Measurements from ENCODE around the gene ATOSB. TPM values are rescaled to one million over a fixed set of nuclear protein-coding genes. Genes with fewer than 3 reads are reported as not detected.

ATOSB gene
- total RNA-seq, 1 donor from 2014 or later: 12.9 TPM

DNA sequence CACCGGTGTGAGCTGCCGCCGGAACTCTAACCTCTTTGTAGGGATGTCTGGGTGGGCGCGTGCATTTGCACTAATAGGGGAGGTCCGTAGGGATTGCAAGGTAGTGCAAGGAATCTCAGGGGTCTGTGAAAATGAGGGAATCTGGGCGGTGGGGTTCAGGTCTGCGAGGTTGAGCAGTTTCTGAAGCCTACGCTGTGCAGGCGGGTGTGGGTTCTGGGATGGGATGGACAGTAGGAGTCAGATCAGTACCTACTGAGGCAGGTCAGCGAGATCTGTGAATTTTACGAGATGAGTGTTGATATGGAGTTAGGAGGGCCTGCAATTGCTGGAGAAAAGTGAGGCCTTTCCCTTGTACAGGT, 856 bp upstream of the ATOSB start:
- DNase-seq (no peak), ATAC-seq (ENCODE audit: poor library complexity) (peak; percentile 2)

DNA sequence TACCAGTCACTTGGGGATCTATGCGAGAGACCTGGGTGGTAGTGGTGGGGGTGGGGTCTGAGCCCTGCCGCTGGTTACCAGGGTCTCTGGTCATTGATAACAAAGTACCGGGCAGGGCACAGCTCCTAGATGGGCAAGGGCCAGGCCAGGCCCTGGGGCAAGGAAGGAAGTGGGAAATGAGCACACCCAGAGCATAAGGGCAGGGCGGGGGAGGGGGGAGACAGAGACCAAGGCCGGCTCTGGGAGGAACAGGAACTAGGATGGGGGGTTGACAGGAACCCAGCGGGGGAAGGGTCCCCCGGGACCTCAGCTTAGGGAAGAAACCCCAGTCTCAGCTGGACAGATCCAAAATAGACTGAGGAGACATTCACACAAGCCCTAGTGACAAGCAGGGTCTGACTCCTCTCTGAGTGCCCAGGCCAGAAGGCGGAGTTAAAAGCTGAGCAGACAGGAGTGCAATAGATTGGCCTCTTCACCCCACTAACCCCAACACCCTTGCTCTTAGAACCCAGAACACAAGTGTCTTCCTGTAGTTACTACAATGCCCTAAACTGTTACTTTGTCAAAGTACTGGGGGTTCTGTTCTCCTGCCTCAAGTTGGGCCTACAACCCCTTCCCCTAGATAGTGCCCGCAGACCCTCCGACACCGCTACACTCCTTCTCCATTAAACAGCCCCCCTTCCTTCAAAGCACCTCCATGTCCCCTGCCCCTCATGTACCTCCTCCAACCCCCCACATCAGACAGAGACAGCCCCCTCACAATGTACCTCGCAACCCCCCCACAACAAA, 628 bp downstream of the ATOSB start:
- intact Hi-C loops (cut with DNase I): loop anchor here (5.0 to 10.0 kb wide), 2 partner anchors 50 to 142 kb away; partner anchors contain the start of gene UNC13B
- ATAC-seq (ENCODE audit: poor library complexity): peak; percentile 2

More for the DNA sequence above, 856 bp upstream of the ATOSB start:
- intact Hi-C loops (cut with DNase I): loop anchor here (2.0 to 10.0 kb wide), 3 partner anchors 48 to 360 kb away; partner anchors contain the start of gene UNC13B

DNA sequence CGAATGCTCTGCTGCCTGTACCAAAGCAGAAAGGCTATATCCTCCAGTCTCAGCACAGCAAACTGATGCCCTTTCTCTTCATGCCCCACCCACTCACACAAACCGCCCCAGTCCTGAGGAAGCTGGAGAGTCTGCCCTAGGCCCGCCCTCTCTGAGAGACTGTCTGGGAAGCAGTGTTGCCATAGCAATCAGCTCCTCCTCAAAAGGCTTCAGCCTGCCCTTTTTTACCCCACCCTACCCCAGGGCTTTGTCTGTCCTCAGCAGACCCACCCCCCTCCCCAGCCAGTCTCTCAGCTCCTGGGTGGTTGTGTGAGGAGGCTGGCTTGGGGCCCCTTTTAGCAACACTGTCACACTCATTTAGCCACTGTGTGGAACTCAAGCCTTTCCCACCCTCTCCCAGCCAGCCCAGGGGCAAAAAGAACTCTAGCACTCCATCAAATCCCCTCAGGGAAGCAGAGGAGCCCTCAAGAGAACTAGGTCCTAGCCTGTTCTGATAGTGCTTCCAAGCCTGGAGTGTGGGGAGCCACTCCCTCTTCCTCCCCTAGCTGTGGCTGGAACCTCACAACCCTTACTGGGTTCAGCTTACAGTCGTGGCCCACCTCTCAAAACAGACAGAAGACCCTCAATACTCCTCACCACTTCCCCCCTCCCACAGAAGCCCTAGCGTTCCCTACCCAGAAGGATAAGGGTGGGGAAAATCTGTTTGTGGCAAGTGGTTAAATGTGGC, 1.4 kb downstream of the ATOSB start:
- ATAC-seq (ENCODE audit: poor library complexity) (peak; percentile 14), DNase-seq (peak; percentile 90)
- intact Hi-C loops (cut with DNase I): loop anchor here (10.0 kb wide), 1 partner anchor 51 kb away; the partner anchor contains the start of gene UNC13B

More for the DNA sequence above, 628 bp downstream of the ATOSB start:
- DNase-seq: peak; percentile 84

DNA sequence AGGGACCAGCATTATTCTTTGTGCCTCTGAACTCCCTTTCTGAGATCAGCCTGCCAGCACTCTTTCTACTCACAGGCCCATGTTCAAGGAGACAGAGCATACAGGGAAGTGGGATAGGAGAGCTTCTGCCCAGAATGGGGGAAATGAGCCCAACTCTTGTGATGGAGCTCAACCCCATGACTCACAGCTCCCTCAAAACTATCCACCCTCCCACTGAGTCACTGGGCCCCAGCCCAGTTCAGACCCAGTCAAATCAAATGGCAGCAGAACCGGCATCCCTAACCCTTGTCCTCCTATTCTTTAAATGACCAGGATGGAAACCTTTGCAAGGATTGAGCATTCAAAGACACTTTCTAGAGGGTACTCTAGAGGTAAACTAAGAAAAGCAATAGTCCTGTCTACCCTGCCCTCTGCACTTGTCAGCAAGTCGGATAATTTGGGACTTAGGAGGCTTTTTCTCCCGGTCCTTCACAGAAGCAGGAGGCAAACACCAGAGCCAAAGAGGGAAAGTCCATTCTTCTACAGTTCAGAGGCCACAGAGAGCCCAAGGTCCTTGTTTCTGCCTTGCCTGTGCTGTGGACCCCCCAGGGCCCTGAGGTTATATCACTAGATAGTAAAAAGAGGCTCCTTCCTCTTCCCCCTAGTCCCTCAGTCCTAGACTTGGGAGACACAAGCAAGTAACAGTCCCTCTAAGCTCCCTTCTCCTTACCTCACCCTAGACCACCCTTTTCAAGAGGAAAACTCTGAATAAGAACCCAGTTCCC, 3.2 kb downstream of the ATOSB start:
- no peak for ATAC-seq (ENCODE audit: poor library complexity)
- intact Hi-C loops (cut with DNase I): loop anchor here (10.0 kb wide), 1 partner anchor 52 kb away; the partner anchor contains the start of gene UNC13B
- DNase-seq: no peak

DNA sequence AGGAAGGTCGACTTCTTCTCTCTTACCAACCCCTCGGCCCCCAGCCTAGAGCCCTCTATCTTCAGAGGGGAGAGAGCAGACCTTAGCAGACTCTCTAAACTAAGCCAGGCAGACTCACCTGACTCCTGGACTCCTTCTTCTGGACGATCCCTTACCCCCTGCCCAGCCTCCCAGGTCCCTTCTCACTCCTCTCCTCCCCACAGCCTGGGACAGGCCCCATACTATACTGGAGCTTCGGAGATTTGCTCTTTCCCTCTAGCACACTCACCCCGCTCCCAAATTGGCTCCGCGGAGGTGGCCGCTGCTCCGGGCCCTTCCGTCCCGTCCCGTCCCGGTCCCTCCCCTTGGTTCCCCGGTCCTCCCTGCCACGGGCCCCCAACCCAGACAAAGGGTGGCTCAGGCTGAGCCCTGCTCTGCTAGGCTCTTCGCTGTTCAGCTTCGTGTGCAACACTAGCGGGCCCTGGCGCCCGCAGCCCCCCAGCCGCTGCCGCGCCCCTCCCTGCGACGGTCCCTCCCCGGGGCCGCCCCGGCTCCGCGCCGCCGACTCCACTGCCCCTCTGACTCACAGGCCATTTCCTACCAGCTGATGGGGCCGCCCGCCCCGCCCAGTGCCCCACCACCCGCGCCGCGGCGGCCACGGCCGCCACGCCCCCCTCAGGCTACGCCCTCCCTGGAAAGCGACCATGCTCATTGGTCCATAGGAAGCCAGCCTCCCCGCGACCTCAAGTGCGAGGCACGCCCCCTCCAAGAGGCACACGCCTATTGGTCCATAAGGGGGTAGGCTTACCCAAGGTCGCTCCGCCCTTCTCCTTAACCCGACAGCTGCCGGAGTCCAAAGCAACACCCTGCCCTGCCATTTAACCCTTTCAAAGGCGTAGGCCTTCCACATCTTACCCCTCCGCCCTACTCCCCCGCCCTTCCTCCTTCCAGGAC, 4.4 kb downstream of the ATOSB start:
- intact Hi-C loops (cut with DNase I): loop anchor here (10.0 kb wide), 1 partner anchor 54 kb away; the partner anchor contains the start of gene UNC13B
- peak; percentile 99 for DNase-seq
- peak; percentile 80 for ATAC-seq (ENCODE audit: poor library complexity)

DNA sequence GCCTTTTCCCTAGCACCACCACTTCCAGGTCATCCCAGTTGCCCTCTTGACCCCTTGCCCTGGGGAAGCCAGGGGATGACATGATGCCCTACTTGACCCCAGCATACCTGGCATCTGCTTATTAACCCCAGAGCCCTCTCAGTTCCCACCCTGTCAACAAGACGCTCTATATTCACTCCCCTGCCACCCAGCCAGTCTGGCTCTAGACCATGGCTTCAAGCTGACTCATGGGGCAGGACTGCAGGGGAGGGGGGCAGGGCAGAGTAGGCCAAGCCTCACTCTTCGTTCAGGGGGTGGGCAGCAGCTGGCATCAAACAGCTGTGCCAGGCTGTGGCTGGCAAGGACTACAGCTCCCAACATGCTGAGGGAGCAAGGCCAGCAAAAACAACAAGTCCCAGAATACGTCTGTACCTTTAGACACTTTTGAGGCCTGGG, 5.3 kb downstream of the ATOSB start:
- intact Hi-C loops (cut with DNase I): loop anchor here (10.0 kb wide), 1 partner anchor 54 kb away; the partner anchor contains the start of gene UNC13B
- peak; percentile 42 for DNase-seq
- ATAC-seq (ENCODE audit: poor library complexity): no peak

DNA sequence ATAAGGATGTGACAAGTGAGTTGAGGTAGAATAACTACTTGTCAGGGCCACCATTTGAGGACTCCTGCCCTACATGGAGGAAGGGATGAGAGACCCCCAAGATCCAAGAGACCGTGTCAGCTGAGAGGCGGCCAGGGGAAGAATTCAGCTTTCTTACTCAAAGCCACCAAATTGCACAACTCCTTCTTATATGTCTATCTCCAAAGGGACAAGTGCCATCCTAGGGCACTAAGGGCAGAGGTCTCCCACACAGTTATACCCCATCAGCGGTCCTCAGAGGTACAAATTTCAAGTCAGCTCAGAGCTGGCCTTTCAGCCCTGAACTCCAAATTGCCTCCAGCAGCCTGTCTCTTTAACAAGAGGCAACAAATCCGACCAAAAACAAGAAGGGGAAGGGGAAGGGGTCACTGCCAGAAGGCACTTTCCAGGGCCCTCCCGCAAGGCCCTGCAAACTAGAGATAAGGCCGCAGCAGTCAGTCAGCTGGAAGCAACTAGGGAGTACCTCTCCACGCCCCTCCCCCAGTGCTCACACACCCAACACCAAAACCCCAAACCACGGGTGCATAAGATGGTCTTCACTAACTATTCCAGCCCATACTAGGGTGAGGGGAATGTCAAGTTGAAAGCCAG, 6.6 kb downstream of the ATOSB start:
- intact Hi-C loops (cut with DNase I): no loop called here
- ATAC-seq (ENCODE audit: poor library complexity) (no peak), DNase-seq (no peak)

DNA sequence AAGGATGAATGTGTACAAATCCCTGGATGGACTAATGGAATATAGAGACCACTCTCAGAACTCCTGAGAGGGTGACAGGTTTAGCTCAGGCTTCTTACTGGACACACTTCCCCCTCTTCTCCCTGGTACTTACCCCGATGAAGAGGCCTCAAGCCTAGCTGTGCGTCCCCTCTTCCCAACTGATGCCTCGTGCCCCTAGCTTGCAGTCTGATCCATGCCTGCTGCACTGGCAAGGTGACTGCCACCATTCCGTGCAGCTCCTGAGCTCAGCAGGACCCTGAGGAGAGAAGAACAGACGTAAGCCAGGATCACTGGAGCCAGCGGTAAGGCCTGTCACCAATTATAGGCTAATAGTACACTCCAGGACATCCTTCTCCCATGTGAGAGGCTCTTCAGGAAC, 7.2 kb downstream of the ATOSB start:
- DNase-seq (no peak), ATAC-seq (ENCODE audit: poor library complexity) (no peak)
- intact Hi-C loops (cut with DNase I): no loop called here

DNA sequence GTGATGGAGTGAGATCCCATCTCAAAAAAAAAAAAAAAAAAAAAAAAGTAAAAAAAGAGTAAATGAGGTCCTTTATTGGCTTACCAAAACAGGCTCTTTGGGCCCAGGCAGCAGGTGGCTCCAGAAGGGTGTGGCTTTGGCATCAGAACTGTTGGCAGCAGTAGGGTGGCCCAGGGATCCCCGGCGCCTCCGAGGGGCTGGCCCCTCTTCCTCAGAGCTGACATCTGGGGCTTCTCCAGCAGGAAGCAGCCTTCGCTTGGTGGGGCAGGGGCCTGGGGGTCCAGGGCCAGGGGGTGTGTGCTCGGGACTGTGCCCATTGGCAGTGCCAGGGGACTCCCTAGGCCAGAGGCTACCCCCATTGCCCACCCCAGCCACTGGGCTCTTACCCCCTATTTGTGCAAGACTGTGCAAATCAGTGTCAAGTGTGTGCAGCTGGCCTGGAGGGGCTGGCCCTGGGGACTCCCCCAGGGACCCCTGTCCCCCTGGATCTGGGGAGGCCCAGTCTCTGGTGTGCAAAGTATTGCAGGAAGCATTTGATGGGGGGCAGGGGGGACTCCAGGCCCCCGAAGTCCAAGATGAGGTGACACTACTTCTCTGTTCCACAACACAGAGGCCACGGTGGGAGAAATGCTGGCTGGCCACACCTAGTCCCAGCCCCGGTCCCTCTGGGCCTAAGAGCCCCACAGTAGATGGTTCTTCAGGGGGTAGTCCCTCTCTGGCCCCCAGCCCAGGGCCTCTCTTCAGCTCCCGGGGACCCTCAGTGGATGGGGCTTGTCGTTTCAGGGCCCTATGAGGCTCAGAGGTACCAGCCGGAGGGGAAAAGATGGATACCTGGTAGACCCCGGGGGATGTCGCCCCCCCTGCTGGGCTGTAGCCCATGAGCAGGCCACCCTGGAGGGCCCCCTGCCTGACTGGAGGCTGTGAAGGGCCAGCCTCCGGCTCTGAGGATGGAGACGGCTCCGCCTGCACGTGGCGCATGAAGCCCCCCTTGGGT, 8.1 kb downstream of the ATOSB start:
- intact Hi-C loops (cut with DNase I): no loop called here
- ATAC-seq (ENCODE audit: poor library complexity): no peak

DNA sequence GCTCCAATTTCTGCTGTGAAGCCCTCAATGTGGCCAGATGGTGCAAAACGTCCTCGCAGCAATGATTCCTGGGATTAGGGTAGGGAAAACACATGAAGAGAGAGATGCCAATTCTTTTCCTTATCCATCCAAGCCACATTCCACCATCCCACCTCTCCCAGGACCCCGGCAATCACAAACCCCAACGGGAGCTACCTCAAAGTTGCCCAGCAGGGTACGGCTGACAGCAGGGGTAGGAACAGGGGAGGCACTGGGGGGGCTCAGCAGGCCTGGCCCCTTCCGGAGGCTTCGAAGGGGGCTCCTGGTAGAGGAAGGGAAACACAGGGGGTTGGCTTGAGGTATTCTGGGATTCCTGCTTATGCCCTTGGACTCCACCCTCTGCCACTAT, 9.3 kb downstream of the ATOSB start:
- DNase-seq (no peak), ATAC-seq (ENCODE audit: poor library complexity) (no peak)
- intact Hi-C loops (cut with DNase I): no loop called here

More for the DNA sequence above, 8.1 kb downstream of the ATOSB start:
- no peak for DNase-seq

DNA sequence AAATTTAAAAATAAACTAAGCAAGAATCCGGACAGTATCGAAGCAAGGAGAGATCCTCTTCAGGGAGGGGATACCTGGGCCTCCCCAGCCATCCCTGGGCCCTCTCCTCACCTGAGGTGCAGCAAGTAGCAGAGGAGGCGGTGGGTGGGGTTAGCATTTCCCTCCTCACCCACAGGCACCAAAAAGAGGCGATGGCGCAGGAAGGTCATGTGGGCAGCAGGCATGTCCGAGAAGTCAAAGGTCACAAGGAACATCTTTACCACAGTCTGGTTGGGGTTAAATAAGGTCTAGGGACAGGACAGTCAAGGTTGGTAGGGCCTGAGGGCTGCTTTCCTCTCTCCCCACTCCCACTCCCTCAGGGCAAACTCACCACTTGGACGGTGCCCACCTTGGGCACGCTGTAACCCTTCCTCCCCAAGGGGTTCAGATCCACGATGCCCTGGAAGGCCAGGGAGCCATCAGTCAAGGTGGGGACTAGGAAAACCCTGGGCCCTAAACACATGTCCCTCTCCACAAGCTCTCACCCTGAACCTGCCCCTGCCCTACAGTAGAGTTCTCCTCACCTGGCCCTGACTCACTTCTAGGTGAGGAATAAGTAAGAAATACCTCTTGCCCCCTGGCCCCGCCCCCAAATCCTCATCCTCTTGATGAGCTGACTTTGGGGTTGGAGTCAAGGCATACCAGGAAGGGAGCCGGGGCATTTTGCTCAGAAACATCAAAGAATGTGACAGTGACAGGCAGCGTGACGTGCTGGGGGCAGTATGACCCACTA, 9.9 kb downstream of the ATOSB start:
- no peak for ATAC-seq (ENCODE audit: poor library complexity)
- DNase-seq: no peak
- intact Hi-C loops (cut with DNase I): no loop called here

DNA sequence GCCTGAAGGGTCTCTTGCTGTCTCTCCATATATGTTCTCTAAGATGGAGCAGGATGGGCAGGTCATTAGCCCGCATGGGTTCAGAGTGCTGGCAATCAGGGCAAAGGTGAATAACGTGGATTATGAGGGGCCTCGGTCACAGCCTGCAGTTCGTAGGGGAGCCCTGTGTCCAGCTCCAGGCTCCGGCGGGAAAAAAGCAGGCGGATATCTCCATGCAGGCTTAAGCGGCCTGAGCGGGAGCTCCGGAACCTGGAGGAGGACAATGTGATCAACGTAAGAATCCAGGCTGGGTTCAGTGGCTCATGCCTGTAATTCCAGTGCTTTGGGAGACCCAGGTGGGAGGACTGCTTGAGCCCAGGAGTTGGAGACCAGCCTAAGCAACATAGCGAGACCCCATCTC, 10.5 kb downstream of the ATOSB start:
- no peak for ATAC-seq (ENCODE audit: poor library complexity)
- no peak for DNase-seq
- intact Hi-C loops (cut with DNase I): no loop called here

DNA sequence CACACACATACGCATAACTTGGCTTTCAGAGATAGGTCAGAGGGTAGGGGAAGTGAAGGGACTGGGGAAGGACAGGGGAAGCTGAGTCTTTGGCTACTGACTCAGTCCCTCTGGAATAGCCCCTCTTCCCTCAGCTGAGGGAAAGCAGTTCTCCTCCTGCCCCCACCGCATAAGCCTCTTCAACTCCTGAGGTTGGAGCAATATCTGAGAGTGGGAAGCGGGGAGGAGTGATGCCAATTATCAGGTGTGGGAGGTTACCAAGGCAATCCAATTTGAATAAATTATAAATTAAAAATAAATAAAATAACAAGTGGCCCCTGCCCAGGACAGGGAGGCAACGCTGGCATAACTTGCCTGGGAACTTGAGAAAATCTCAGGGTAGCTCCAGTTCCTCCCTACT, 11.1 kb downstream of the ATOSB start:
- ATAC-seq (ENCODE audit: poor library complexity): no peak

DNA sequence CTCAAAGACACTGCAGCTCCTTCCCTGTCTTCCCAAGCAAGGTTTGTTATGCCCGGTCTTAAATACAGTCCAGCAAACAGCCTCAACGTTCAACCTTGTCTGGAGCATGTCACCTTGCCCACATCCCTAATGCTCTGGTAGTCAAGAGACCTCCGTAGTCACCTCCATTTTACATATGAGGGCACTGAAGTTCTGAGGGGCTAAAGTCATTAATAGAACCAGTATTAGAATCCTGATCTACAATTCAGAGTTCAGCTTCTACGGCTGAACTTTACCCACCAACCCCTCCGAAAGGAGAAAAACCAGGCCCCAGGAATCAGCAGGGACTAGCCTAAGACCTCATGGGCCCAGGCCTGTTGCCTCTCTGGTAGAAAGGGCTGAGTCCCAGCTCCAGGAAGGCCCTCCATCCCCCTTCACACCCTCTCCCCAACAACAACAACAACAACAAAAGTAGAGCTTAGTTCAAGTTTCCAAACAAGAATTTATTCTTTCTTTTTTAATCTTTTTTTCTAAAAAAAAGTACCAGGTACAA, 11.9 kb downstream of the ATOSB start:
- intact Hi-C loops (cut with DNase I): no loop called here
- DNase-seq: no peak
- peak; percentile 1 for ATAC-seq (ENCODE audit: poor library complexity)

More for the DNA sequence above, 11.1 kb downstream of the ATOSB start:
- DNase-seq: no peak
- intact Hi-C loops (cut with DNase I): no loop called here

Measured in Right ventricle myocardium superior (tissue), 1 donor.